HG03095 (cell line): ENCODE results near the gene TMEM54.

Experiments
- ATAC-seq: cut with Tn5 transposase; IDR thresholded peaks from one replicate; pipeline ENCODE4 v1.9.1; 2021; ENCODE audit warnings: moderate library complexity; ENCODE audit not compliant: unreplicated experiment

The TMEM54 gene

DNA sequence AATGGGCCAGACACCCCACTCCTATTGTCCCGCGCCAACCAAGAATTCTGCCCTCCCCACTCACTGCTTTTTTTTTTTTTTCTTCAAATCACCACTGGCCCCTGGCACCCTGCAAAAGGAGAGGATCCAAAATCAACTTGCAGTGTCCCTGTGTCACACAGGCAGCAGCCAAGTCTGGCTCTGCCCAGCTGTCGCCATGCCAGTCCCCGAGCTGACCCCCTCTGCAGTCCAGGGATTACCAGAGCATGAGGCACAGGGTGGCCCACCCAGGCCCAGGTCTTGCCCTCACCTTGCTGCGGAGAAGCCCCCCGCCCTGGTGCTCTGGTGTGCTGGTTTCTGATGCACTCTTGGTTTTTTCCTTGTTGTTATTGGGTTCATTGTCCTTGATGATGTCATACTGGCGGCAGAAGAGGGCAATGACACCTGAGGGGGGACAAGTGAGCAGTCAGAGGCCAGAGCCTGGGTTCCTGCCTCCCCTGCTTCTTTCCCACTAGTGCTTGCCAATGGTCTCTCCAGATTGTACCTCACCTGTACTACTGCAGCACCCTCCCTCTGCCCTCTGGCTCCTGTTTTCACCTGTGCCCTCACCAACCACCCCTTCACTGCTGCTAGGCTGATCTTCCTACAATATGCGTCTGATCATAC, 36.7 kb downstream of the TMEM54 start:
- ATAC-seq: no peak

DNA sequence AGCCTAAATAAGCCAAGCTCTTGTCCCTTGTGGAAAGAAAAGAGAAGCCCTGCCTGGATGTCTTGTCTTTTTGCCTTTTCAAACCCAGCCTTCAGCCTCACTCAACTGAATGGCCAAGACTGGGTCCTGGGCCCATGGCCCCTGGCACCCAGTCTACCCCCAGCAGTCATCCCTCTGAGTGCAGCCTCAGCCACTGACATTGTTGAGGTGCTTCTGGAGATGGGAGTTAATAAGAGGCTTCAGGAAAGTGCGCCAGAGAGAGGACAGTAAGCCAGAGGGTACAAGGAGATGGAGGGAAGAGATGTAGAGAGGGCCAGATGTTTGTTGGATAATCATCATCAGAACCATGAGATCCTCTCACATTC, 37.3 kb downstream of the TMEM54 start:
- no peak for ATAC-seq

DNA sequence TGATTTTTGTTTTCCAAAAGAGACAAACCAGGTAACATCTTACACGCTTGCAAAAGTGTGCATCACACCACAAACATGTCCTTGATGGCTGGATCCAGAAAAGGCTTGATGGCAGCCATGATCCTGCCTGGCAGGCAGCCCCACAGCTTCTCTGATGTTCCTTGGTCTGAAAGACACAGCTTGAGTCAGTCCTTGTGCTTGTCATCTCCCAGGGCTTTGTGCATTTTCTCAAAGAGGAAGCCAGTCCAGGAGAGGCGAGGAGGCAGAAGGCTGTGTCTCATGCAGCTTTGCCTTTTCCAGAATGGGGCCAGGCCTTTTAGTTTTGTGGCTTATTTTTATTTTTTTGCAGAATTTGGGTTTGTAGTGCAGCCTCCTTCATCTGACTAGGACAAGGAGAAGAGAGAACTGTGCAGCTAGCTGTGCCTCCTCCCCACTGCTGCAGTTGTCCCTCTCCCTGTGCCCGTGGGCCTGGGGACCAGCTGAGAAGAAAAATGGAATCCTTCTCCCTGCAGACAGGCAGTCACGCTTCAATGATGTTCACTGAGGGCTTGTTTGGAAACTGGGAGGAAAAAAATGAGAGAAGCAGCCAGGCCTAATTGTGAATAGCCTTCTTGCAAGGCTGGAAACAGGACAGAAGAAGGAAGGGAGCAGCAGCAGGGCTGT, 37.8 kb downstream of the TMEM54 start:
- ATAC-seq: no peak

DNA sequence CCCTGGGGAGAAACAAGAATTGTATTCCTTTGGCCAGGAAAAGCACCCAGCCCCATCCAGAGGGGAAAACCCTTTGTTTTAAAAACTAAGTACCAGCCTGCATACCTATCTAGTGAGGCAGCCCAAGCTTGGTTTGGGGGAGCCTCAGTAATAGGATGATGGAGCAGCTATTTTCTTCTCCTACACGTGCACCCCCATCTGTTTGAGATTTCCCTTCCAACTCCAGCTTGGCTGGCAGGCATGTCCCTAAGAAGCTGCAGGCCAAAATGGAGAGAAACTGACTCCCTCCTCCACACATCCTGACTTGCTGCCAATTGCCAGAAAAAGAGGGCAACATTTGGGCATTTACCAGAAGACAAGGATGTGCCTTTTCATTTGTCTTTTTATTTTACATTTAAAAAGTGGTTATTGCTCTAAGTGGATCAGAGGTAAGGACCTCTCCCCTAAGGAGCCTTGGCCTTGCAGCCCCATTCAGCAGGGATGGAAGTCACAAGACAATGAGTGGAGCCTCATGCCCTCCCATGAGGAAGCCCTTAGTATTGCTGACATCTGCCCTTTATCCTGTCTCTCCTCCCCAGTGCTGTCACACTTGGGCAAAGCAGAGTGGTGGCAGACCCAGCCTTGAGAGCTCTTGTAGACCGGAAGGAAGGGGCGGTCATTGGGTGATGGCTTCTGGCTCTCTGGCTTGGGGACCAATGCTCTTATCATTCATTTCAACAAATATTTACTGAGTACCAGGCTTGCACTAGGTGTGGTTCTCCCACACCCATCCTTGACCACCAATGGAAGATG, 39.1 kb downstream of the TMEM54 start:
- no peak for ATAC-seq

DNA sequence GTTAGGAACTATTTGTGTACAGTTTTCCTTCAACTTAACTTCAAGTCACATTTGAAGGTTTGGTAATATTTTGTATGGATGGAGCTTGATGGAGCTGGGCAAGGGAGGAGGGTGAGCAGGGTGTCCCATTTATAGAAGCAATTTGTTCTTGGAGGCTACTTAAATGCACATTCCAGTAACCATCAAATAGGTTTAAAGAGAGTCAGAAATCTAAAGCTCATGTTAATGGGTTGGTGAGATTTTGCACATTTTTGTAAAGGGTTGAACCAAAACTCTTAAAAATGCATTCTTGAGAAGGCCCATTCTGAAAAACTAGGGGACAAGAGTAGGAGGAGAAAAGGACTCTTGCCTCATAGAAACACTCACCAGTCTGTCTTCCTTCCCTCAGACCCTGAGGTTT, 40.6 kb downstream of the TMEM54 start:
- ATAC-seq: no peak

DNA sequence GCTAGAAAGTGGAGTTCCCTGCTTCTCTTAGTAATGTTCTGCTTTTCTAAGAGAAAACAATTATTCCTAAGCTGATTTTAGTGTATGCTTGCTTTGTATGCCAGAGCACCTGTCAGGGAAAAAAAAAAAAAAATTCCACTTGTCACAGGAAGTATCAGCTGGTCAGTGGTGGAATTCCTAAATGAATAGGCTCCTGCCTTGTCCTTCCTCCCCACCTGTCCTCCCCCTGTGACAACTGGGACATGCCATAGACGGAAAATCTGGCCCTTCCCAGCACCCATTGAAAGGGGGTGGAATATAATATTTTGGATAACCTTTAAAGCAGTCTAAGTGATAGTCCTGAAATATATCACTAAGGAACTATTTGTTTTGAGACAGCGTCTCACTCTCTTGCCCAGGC, 41.3 kb downstream of the TMEM54 start:
- ATAC-seq: no peak

- ATAC-seq: no peak
Measured at GRCh38 chr1:32858791-32859190, 42.4 kb downstream of the TMEM54 start.

DNA sequence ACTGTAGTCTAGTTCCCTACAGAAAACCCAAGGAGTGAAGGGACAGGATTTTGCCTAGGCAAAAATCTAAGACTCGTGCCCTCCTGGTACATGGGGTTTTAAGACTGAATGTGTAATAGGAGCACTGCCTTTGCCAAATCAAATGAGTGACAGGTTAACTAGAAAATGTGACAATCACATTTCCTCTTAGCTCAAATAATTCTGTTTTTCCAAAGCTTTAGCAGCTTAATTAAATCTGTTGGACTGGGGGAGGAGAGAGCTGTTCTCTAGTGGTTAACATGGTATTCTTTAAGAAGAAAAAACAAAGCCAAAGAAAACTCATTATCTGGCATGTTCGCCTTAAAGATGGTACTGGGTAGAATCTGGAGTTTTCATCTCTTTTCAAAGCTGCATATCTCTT, 43.1 kb downstream of the TMEM54 start:
- ATAC-seq: no peak

GRCh38 chr1:32855861-32856617, 45.1 kb downstream of the TMEM54 start:
- ATAC-seq: no peak

DNA sequence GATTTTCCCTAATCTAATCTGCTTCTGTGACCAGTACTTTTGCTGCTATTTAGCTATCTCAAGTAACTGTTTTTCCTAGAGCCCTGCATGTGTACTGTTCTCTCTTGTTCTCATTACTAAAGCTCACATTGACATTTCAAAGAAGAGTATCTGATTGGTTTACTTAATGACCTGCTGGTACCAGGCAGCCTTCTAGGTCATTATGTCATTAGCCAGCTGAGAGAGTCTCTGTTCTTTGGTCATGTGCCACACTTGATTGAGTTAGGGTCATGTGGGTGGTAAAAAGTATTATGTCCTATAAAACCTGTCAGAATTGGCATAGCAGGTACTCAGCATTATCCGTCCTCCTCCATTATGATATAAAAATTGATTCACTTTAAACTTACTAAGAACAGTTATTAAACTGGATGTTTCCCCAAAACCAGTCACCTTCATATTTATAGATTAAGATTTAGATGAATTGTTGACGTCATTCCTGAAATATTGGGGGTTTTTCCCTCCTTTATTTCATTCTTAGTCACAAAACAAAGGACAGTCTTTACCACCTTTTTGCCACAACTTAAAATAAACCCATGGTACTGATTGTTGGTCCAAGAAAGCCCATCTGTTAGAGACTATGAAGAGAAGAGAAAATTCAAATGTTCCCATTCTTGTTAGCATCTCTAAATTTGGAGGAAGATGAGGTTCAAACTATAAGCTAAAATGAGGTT, 52.7 kb downstream of the TMEM54 start:
- no peak for ATAC-seq
